Measurements from ENCODE around the gene ADGRA1. TPM values are rescaled to one million over a fixed set of nuclear protein-coding genes. Genes with fewer than 3 reads are reported as not detected.

Gene ADGRA1
- total and polyA plus RNA-seq, 2 of the 8 experiments (the other 6 are each of a cell fraction or from before 2014, with no cell fraction given), result 0.17 to 0.21 TPM

GRCh38 chr10:133151543-133151972, 63.8 kb downstream of the ADGRA1 start (continued):
- TF ChIP-seq NANOG (IDR thresholded peaks at IDR 0.05; ENCODE audit: insufficient read depth, low read depth, low read length, poor library complexity, severe bottlenecking) (peak; percentile 82), RXRA (IDR thresholded peaks at IDR 0.05; ENCODE audit: insufficient read depth, low read depth, low read length) (no peak), TEAD4 (IDR thresholded peaks at IDR 0.05; ENCODE audit: low read depth, low read length) (no peak), EP300 (IDR thresholded peaks at IDR 0.05; ENCODE audit: borderline replicate concordance in 1 of 2, low read depth in 2 of 2, low read length in 2 of 2) (no peak), HDAC6 (IDR thresholded peaks at IDR 0.05; ENCODE audit: low read depth, low read length) (no peak), SIN3A (conservative IDR thresholded peaks at IDR 0.05 in 1 of 2, IDR thresholded peaks at IDR 0.05 in 1 of 2; ENCODE audit: low read depth in 1 of 2, low read length in 2 of 2) (0 out of 4 replicates have a peak, but pooled peaks of 1 of the 2 experiments have one; percentile 43), POLR2AphosphoS5 (IDR thresholded peaks at IDR 0.05; ENCODE audit: low read depth, low read length) (peak; percentile 55; the same call in 1 of the 2 replicates), SAP30 (IDR thresholded peaks at IDR 0.05; ENCODE audit: insufficient read depth, insufficient replicate concordance, low read length) (no peak), TBP (IDR thresholded peaks at IDR 0.05; ENCODE audit: low read depth, low read length) (peak; percentile 61; the same call in 1 of the 2 replicates)
